GM04504 (cell line): Measurements from ENCODE around the gene POLD3.

Source experiments
- DNase-seq: peaks from one replicate; pipeline ENCODE4 v3.0.0-alpha.2; 2012; ENCODE audit warnings: low read depth

Gene POLD3

DNA sequence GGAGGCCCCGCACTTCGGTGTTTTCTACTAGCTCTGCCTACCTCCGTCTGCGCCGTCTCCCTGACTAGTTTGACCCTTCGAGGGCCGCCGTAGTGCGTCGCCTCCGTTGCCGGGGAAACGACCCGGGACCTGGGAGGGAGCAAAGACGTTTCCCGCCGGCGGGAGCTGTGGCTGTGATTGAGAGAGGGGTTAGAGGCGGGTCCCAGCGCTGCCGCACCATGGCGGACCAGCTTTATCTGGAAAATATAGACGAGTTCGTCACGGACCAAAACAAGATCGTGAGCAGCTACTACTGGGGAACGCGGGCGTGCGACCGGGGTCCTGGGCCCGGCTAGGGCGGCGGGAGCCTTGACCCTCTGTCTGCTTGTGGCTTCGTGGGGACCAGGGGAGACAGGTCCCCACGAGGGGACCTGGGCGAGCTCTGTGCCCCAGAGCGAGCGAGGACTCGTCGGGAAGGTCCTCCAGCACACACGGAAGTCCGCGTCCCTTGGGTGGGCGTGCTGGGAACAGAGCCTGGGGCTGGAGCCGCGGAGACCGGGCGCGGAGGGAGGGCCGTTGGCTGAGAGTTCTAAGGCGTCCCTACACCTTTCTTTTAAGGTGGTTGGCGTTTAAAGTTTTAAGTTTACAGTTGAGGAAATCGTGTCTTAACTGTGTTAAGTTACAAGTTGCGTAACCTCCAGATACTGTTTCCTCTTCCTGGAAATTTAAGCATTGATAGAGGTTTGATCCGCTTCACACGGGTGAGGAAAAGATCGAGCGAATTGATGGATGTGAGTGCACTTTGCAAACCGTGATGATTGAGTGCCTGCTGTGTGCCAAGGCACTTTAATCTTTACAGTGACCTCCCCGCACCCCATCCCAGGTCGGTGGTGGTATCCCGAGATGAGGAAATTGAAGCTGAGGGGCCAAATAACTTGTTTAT is at the start of gene POLD3:
POLD3 (plus strand) TSS at position 142 of the 922 bp plus-strand sequence; CDS start at position 219, 77 bp downstream.
- DNase-seq, result peak; percentile 67

- no peak for DNase-seq
These were observed 48.4 kb upstream of the POLD3 start for GRCh38 chr11:74543991-74544390.

GRCh38 chr11:74546752-74547151 is 45.6 kb upstream of the POLD3 start:
- DNase-seq, result no peak

DNA sequence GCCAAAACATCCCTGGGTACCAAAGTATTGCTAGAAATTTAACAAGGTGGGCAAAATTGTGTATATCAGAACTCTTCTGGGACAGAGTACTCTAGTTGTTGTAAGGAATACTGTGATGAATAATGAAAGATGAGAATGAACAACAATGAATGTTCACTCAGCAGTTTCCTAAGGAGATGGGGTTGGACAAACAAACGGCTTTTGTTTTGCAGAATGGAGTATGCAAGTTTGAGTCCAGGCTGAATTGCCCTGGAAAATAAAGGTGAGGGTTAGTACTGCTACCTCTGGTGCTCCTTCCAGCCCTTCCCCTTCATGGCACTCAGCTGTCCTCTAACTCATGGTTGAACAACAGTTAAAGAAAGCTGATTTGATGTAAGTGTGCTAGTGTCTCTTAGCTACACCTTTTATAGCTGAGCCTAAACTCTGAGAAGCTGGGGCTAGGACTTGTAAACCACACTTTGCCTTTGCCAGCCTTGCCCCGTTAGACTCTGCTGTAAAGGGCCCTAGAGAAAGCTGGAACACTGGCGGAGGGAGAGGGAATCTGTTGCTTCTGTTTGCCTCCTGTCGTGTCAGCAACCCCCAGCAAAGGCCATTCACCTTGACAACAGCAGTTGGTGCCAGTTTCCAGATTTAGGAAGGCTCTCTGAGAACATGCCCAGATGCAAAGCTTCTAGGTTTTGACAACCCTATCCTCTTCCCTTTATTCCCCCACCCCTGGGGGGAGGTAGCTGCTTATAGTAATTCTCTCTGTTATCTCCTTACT is 41.2 kb upstream of the POLD3 start:
- no peak for DNase-seq

- no peak for DNase-seq
These were observed 40.6 kb upstream of the POLD3 start for GRCh38 chr11:74551754-74552145.

DNA sequence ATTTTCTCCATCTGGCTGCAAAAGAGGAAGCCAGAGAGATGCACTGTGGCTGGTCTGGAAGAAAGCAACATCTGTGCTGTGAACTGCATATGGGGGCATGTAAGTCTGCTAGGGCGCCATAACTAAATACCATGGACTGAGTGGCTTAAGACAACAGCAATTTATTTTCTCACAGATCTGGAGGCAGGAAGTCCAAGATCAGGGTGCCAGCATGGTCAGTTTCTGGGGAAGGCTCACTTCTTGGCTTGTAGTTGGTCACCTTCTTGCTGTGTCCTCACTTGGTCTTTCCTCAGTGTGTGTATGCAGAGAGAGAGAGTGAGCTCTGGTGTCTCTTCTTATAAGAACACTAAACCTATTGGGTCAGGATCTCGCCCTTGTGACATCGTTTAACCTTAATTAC is 34.9 kb upstream of the POLD3 start:
- DNase-seq, result no peak

- no peak for DNase-seq
These were observed 33.1 kb upstream of the POLD3 start for GRCh38 chr11:74559110-74559933.

DNA sequence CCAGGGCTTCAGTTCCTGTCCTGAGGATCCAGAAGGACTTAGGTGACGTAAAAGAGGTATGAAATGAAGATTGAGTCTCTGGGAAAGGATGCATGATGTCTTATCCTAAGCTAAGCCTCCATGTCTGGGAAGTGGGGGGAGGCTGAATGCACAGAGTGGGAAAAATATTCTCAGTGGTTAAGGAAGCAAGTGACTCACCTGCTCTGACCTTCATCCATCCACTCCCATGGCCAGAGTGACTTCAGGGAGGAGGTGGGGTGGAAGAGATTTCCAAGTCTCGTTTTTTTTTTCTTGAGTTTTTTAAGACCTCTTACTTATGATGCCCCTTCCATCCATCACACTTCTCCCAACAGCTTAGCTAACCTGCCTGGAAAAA is 32.5 kb upstream of the POLD3 start:
- no peak for DNase-seq

DNA sequence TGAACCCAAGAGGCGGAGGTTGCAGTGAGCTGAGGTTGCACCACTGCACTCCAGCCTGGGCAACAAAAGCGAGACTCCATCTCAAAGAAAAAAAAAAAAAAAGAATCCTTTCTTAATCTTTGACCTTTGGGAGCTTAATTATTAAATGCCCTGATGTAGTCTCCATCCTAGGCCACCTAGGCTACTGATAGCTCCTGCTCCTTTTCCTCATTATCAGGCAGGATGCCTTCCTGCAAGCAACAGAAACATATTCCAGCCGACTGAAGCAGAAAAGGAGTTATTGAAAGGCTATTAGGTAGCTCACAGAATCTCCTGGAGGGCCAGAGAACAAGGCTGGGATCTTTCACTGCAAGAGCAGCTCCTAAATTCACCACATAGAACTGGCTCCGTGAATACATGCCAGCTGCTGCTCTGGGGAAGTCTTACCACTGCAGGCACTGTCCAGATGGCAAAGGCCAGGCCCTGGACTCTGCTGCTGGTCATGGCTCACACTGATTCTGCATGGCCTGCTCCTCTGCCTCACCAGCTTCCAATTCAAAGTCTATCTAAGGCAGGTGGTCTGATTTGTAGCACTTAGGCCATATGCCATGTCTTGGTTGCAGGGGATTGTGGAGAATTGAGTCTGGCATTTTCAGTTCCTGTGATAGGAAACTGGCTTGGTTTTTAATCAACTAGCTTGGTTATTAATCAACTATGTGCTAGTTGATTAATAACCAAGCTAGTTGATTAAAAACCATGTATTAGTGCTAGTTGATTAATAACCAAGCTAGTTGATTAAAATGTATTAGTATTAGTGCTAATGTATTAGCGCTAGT is 26.0 kb upstream of the POLD3 start:
- DNase-seq, result no peak

GRCh38 chr11:74568028-74568427 is 24.4 kb upstream of the POLD3 start:
- DNase-seq, result no peak

- no peak for DNase-seq
These were observed 21.9 kb upstream of the POLD3 start for GRCh38 chr11:74570266-74571061.

DNA sequence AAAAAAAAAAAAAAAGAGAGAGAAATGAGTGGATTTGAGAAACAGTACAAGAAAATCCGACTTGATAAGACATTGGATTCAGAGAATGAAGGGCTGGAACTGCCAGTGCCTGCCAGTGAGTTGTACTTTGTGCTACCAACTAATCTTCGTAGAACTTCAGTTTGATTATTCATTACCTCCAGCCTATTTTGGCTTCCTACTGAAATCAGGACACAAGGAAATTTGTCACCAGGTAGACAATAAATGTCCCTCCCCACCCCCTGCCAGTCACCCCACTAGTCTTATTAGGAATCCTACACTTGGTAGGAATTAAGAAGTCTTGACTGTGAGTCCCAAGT is 21.4 kb upstream of the POLD3 start:
- DNase-seq, result no peak

GRCh38 chr11:74572349-74572748 is 20.0 kb upstream of the POLD3 start:
- DNase-seq, result no peak

- DNase-seq, result no peak
These were observed 17.8 kb upstream of the POLD3 start for GRCh38 chr11:74574563-74574962.

- DNase-seq, result no peak
These were observed 16.4 kb upstream of the POLD3 start for GRCh38 chr11:74575999-74576398.

- DNase-seq, result no peak
These were observed 15.2 kb upstream of the POLD3 start for GRCh38 chr11:74577181-74577580.

DNA sequence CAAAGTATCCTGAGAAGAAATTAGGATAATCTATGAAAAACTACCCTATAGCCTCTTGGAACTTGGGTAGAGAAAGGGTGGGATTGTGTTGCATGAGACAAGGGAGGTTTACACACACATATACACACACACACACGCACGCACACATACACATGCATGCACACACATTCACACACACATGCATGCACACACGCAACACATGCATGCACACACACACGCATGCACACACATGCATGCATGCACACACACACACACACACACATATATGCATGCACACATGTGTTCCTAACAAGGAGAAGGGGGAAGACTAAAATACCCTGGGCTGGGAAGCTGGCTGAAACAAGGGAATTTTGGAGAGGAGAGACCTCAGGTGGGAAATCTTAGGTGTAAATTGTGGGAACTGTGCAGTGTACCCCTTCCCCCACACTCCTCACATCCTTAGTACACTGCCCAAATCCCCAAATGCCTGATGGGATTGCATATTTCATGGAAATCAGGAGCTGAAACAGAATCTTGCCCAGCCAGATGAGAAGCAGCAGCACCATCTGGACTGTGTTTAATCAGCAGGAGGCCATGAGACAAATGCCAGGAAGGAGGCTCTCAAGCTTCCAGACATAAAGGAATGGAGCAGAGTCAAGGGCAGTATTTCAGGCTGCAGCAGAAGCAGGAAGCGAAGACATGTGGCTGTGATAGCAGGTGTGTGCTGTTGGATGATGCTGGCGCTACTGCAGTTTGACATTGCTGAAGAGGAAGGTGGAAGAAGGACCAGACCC is 14.6 kb upstream of the POLD3 start:
- peak; percentile 28 for DNase-seq

- no peak for DNase-seq
These were observed 12.7 kb upstream of the POLD3 start for GRCh38 chr11:74579577-74580270.

DNA sequence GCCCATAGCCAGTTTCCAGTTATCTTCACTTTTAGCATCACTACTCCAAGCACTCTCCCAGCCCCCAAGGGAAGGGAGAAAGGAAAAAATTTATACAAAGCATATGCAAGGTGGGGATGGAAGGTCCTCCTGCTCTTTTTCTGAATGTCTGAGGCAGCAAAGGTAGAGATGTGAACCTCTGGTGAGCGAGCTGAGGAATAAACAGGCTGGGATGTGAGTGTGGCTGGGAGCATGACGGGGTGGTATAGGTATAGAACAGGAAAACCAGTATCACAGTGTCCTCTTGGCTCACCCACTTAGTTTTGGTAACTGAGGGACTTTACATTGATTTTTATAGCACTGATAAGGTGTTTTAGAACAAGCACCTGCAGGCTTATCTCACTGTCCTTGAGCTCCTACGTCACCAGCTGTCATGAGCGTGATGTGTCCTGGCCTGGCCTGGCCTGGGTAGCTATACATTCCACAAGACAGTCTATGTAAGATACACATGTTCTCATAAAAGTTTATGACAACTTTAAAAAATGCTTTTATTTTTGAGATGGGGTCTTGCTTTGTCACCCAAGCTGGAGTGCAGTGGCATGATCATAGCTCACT is 10.3 kb upstream of the POLD3 start:
- no peak for DNase-seq
